ENCODE results near the gene PRRC2A.
A peak's percentile ranks its signal among the peaks of the same experiment; 100 is the strongest.

The PRRC2A gene

GRCh38 chr6:31652925-31653724 is 32.6 kb downstream of the PRRC2A start (continued):
- TF ChIP-seq HIC1 (tag by site-specific recombination; IDR thresholded peaks at IDR 0.05), result peak; percentile 93
- TF ChIP-seq ZNF549 (tag by site-specific recombination; IDR thresholded peaks at IDR 0.05), result no peak
- no peak for TF ChIP-seq ZXDB (tag by site-specific recombination; IDR thresholded peaks at IDR 0.05)
- no peak for TF ChIP-seq ZNF473 (tag by site-specific recombination; IDR thresholded peaks at IDR 0.05)
- TF ChIP-seq ZNF221 (tag by site-specific recombination; IDR thresholded peaks at IDR 0.05; ENCODE audit: borderline replicate concordance), result no peak
- no peak for TF ChIP-seq ZNF629 (tag by site-specific recombination; IDR thresholded peaks at IDR 0.05)
- no peak for TF ChIP-seq ZNF354C (tag by site-specific recombination; IDR thresholded peaks at IDR 0.05; ENCODE audit: borderline replicate concordance, low read depth)
- no peak for TF ChIP-seq ZNF585B (tag by site-specific recombination; IDR thresholded peaks at IDR 0.05)
- TF ChIP-seq ZNF501 (tag by site-specific recombination; IDR thresholded peaks at IDR 0.05), result peak; percentile 41; the same call in 1 of the 2 replicates
- TF ChIP-seq, protein P1, sequence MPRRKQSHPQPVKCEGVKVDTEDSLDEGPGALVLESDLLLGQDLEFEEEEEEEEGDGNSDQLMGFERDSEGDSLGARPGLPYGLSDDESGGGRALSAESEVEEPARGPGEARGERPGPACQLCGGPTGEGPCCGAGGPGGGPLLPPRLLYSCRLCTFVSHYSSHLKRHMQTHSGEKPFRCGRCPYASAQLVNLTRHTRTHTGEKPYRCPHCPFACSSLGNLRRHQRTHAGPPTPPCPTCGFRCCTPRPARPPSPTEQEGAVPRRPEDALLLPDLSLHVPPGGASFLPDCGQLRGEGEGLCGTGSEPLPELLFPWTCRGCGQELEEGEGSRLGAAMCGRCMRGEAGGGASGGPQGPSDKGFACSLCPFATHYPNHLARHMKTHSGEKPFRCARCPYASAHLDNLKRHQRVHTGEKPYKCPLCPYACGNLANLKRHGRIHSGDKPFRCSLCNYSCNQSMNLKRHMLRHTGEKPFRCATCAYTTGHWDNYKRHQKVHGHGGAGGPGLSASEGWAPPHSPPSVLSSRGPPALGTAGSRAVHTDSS (tag by site-specific recombination; IDR thresholded peaks at IDR 0.05), result no peak
- TF ChIP-seq PRDM6 (tag by site-specific recombination; IDR thresholded peaks at IDR 0.05), result no peak
- peak; percentile 92 for TF ChIP-seq SP3 (tag by site-specific recombination; IDR thresholded peaks at IDR 0.05)
- TF ChIP-seq ZNF366 (tag by site-specific recombination; conservative IDR thresholded peaks at IDR 0.05), result peak; percentile 82
- TF ChIP-seq ZNF394 (tag by site-specific recombination; IDR thresholded peaks at IDR 0.05; ENCODE audit: borderline replicate concordance), result 0 out of 2 replicates have a peak, but pooled peaks have one; percentile 7
- TF ChIP-seq MEIS1 (CRISPR knock-in tag; IDR thresholded peaks at IDR 0.05; ENCODE audit: borderline replicate concordance), result no peak
- no peak; the same call in 1 of the 2 replicates for TF ChIP-seq KLF1 (tag by site-specific recombination; IDR thresholded peaks at IDR 0.05)
- TF ChIP-seq AEBP2 (tag by site-specific recombination; IDR thresholded peaks at IDR 0.05; ENCODE audit: borderline replicate concordance), result no peak
- TF ChIP-seq ZNF2 (tag by site-specific recombination; IDR thresholded peaks at IDR 0.05), result no peak
- no peak for TF ChIP-seq OSR2 (tag by site-specific recombination; IDR thresholded peaks at IDR 0.05)
- no peak for TF ChIP-seq OVOL3 (tag by site-specific recombination; IDR thresholded peaks at IDR 0.05)
- TF ChIP-seq KLF16 (tag by site-specific recombination; IDR thresholded peaks at IDR 0.05), result peak; percentile 13
- no peak for TF ChIP-seq ZBTB1 (tag by site-specific recombination; IDR thresholded peaks at IDR 0.05)
- TF ChIP-seq ZNF610 (tag by site-specific recombination; IDR thresholded peaks at IDR 0.05; ENCODE audit: borderline replicate concordance), result no peak
- no peak for TF ChIP-seq ZNF292 (tag by site-specific recombination; IDR thresholded peaks at IDR 0.05; ENCODE audit: borderline replicate concordance, low read depth)
- peak; percentile 98 for TF ChIP-seq EGR2 (tag by site-specific recombination; IDR thresholded peaks at IDR 0.05; ENCODE audit: low read depth)
- TF ChIP-seq, protein P2, sequence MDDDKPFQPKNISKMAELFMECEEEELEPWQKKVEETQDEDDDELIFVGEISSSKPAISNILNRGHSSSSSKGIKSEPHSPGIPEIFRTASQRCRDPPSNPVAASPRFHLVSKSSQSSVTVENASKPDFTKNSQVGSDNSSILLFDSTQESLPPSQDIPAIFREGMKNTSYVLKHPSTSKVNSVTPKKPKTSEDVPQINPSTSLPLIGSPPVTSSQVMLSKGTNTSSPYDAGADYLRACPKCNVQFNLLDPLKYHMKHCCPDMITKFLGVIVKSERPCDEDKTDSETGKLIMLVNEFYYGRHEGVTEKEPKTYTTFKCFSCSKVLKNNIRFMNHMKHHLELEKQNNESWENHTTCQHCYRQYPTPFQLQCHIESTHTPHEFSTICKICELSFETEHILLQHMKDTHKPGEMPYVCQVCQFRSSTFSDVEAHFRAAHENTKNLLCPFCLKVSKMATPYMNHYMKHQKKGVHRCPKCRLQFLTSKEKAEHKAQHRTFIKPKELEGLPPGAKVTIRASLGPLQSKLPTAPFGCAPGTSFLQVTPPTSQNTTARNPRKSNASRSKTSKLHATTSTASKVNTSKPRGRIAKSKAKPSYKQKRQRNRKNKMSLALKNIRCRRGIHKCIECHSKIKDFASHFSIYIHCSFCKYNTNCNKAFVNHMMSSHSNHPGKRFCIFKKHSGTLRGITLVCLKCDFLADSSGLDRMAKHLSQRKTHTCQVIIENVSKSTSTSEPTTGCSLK (tag by site-specific recombination; IDR thresholded peaks at IDR 0.05), result no peak
- no peak for TF ChIP-seq ZNF521 (tag by site-specific recombination; IDR thresholded peaks at IDR 0.05)
- TF ChIP-seq ZNF571 (tag by site-specific recombination; IDR thresholded peaks at IDR 0.05), result no peak
- TF ChIP-seq ZNF529 (tag by site-specific recombination; IDR thresholded peaks at IDR 0.05; ENCODE audit: insufficient replicate concordance), result no peak
- no peak for TF ChIP-seq ZNF19 (tag by site-specific recombination; IDR thresholded peaks at IDR 0.05; ENCODE audit: low read depth)
- TF ChIP-seq ZBTB20 (tag by site-specific recombination; IDR thresholded peaks at IDR 0.05), result peak; percentile 41; the same call in 1 of the 2 replicates
